GM03348 (cell line): ENCODE data around the gene DBNDD1.
A peak's percentile ranks its signal among the peaks of the same experiment; 100 is the strongest.
"Not testable (repeated sequence)": the region's sequence is repeated elsewhere in the genome, so short reads cannot be mapped to it uniquely, and the experiment has no call there.

ENCODE experiments used
- DNase-seq: peaks from one replicate; pipeline ENCODE4 v3.0.0; 2012; ENCODE audit warnings: low spot score

Gene DBNDD1

GRCh38 chr16:90011508-90011819, 7.8 kb downstream of the DBNDD1 start:
- DNase-seq: no peak

GRCh38 chr16:90010676-90011507, 8.4 kb downstream of the DBNDD1 start:
- DNase-seq: no peak

DNA sequence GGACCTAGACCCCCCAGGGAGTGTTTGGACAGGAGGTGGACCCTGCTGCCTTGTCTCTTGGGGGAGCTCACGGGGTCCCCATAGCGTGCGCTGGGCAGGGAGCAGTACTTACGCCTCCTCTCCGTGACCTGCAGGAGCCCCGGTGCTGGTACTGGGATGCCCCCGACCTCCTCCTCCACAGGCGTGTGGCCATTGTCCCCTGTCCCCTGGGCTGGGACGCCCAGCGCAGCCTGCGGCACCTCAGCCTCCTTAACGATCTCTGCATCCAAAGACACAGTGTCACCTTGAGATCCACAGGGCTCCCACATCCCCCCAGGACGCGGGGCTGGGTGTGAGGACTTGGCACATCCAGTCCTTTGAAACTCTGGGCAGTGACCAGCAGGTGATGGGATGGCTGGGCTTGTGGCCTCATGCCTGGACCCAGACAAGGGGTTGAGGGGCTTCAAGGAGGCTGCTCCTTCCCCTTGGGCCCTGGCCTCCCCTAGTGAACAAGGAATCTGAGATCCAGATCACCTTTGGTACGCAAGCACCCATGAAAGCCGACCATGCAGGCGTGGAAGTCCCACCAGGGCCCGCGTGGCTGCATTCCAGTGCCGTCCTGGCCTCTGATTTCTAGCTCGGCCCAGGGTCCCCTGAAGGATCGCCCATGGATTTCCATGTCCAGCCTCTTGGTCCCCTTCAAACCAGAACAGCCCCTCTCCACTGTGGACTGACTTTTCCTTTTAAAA, 9.9 kb downstream of the DBNDD1 start:
- DNase-seq: no peak

DNA sequence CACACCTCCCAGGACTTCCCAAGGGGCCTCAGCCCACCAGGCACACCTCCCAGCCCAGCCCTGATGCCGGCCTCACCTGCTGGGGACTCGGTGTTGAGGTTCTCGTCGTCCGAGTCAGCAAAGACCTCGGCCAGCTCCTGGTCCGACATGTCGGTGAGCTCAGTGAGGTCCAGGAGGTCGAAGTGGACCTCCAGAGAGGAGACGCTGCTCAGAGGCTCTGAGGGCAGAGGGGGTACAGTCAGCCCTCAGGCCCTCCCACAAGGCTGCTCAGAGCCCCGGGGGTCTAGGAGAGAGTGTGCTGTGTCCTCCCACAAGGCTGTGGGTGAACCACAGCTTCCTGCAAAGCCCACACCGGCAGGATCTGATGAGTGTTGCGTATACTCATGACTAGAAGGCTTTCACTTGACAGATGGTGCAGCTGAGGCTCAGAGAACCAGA, 10.5 kb downstream of the DBNDD1 start:
- DNase-seq: no peak

- DNase-seq: not testable (repeated sequence)
These were observed 11.5 kb downstream of the DBNDD1 start for GRCh38 chr16:90007635-90008234.

GRCh38 chr16:90007015-90007414, 12.2 kb downstream of the DBNDD1 start:
- DNase-seq: no peak

DNA sequence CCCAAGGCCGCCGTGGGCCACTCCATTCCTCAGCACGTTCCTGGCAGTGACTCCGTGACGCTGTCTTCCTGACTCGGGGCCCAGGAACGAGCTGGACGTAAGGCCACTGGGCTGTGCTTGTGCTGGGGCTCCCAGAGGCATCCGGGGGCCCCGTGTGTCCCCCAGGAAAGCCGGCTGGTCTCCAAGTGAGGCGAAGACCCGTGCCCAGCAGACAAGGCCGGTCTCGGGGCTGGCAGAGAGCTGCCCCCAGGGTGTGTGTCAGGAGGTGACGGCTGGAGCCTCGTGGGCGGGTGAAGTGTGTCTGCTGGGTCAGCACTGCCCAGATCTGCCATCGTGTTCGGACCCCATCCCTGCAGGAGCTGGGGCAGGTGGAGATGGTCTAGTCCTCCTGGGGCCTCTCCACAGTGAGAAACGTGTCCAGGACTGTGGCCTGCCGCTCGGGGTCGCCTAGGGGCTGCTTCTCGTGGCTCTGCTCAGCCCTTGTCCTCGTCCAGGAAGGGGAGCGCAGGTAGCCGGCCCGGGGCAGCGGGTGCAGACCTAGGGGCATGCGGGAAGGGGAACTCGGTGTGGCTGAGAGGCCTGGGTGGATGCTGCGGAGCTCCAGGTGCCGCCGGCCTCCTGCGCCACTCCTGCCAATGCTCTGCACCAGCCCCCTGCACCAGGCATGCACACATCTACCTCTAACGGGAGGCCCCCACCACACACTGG, 13.1 kb downstream of the DBNDD1 start:
- DNase-seq: peak; percentile 3

DNA sequence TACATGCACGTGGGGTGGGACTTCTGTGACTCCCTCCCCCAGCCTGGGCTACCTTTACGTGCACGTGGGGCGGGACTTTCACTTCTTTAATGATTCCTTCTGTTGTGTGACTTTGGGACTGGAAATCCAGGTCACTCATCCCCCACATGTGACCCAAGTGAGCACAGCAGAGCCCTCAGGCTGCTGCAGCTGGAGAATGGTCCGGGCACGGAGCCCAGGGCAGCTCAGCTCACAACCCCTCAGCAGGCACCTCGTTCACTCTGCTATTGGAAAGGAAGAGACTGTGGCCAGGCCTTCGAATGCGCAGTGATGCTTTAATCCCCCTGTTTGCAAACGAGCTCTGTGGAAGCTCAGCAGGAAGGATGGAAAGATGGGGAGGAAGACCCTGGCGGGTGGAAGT, 14.7 kb downstream of the DBNDD1 start:
- DNase-seq: no peak

- no peak for DNase-seq
These were observed 16.5 kb downstream of the DBNDD1 start for GRCh38 chr16:90002759-90003158.

DNA sequence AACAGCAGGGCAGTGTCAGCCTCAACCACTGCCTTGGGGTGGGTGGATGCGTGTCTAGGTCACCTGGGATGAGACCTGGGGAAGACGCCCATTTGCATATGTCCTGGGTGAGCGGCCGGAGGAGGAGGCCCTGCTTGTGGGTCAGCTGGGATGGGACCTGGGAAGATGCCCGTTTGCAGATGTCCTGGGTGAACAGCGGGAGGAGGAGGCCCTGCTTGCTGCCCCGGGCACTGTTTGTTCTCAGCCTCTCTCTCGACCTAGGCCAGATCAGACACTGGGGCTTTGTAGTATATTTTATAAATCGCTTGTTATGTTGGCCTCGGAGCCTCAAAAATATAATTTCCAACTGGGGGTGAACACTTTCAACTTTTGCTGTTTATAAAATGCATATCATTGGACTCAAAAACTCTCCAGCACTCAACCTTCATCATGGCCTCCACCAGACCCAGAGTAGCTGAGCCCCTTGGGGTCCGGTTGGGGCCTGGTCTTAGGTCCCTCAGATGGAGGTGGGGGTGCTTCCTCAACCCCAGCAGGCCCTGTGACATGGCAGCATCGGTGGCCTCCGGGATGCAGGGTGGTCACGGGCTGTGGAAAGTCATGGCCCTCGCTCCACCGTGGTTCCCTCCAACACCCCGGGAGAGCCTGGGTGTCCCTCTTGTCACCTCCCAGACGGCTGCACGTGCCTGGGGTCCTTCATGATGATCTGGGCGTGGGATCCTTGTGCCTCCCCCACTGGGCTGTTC, 17.3 kb downstream of the DBNDD1 start:
- DNase-seq: no peak

- DNase-seq: no peak
These were observed 18.4 kb downstream of the DBNDD1 start for GRCh38 chr16:90000733-90001427.

- no peak for DNase-seq
These were observed 19.3 kb downstream of the DBNDD1 start for GRCh38 chr16:89999831-90000574.

DNA sequence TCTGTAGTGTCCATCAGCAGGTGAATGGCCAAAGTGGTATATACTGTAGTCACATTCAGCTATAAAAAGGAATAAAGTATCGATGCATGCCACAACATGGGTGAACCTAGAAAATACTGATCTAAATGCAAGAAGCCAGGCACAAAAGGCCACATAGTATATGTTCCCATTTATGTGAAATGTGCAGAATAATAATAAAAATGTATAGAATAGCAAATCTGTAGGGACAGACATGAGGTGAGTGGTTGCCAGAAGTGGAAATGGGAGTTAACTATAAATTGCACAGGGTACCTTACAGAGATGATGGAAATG, 23.1 kb downstream of the DBNDD1 start:
- DNase-seq: no peak

DNA sequence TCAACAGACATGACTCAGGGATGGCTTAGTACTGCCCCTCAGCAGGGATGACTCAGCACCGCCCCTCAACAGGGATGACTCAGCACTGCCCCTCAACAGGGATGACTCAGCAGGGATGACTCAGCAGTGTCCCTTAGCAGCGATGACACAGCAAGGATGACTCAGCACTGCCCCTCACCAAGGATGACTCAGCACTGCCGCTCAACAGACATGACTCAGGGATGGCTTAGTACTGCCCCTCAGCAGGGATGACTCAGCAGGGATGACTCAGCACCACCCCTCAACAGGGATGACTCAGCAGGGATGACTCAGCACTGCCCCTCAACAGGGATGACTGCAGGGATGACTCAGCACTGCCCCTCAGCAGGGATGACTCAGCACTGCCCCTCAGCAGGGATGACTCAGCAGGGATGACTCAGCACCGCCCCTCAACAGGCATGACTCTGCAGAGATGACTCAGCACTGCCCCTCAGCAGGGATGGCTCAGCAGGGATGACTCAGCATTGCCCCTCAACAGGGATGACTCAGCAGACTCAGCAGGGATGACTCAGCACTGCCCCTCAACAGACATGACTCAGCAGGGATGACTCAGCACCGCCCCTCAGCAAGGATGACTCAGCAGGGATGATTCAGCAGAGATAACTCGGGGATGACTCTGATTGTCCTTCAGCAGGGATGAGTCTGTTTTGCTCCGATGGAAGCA, 23.6 kb downstream of the DBNDD1 start:
- not testable (repeated sequence) for DNase-seq

- DNase-seq: not testable (repeated sequence)
These were observed 24.4 kb downstream of the DBNDD1 start for GRCh38 chr16:89994721-89995474.

DNA sequence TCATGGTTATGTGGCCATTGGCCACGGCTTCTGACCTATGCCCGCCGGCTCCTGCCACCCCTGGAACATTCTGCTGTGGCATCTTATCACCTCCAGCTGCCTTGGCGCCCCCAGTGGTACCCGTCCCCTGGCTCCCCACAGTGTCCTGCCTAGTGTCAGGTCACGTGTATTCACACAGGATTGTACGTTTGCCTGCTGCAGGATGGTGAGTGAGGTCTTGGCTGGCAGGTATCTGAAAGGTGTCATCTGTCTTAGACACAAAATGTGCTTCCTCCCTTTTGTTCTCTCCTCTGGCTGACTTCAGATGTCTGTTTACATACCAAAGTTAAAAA, 24.9 kb downstream of the DBNDD1 start:
- no peak for DNase-seq

DNA sequence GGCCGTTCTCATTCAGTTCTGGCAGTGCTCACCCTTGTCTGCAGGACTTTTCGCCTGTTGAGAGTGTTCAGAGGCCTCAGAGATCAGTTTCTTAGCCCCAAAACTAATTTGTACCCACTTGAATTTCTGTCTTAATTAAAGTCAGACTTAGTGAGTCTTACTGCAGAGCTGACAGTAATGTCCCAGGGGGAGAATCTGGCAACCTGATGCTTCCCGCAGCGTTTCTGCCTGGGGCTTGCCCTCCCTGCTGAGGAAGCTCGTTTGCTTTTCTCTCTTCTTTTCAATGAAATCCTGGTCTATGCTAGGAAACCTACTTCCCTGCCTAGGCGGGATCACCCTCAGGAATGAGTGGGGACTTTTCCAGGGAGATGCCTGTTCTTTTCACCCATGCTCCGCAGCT, 25.3 kb downstream of the DBNDD1 start:
- DNase-seq: no peak

DNA sequence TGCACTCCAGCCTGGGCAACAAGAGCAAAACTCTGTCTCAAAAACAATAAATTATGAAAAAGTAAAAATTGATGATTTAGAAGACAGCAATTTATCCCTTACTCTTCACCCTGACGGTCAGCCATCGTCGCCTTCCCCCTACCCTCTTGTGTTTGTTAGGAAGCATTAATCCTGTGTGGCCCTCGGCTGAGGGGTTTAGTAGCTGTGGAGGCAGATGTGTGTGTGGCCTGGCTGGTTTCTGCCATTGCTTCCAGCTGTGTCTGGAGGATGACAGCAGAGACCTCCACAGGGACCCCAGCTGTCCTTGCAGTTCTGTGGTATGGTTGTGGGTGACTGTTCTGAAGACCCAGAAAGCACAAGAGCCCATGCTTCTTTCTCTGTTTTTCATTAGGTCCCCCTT, 25.9 kb downstream of the DBNDD1 start:
- DNase-seq: no peak

GRCh38 chr16:89990799-89991198, 28.5 kb downstream of the DBNDD1 start:
- DNase-seq: no peak
